SIG-M5 (cell line): ENCODE data around the gene CDK9.
"Not testable (repeated sequence)": the region's sequence is repeated elsewhere in the genome, so short reads cannot be mapped to it uniquely, and the experiment has no call there.

Source experiments
- DNase-seq: peaks from one replicate; lab custom pipeline; 2025; lab: John Stamatoyannopoulos, UW

Gene CDK9

DNA sequence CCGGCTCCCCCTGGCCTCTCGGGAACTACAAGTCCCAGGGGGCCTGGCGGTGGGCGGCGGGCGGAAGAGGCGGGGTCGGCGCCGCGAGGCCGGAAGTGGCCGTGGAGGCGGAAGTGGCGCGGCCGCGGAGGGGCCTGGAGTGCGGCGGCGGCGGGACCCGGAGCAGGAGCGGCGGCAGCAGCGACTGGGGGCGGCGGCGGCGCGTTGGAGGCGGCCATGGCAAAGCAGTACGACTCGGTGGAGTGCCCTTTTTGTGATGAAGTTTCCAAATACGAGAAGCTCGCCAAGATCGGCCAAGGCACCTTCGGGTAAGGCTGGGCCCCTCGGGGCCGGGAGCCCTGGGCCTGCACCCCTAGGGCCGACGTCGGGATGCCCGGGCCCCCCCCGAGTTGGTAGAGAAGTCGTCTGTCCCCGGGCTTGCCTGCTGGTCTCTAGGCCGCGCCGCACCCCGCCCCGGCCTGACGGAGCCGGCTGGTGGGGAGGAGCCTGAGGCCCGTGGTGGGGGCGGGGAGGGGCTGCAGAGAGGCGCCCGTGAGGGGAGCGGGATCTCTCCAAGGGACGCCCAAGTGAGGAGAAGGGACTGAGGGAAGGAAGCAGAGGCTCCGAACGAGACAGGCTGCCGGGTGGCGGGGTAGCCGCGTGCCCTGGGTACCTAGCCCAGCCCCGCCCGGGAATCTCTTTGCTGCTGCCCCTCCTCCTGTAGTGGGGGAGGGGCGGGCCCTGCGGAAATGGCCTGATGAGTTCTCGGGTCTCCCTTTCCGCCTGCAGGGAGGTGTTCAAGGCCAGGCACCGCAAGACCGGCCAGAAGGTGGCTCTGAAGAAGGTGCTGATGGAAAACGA is at the start of gene CDK9:
Gene CDK9 (plus strand): TSS at position 102 of the 840 bp plus-strand sequence. CDS start 115 bp downstream, at position 217.
- DNase-seq = peak; percentile 34

DNA sequence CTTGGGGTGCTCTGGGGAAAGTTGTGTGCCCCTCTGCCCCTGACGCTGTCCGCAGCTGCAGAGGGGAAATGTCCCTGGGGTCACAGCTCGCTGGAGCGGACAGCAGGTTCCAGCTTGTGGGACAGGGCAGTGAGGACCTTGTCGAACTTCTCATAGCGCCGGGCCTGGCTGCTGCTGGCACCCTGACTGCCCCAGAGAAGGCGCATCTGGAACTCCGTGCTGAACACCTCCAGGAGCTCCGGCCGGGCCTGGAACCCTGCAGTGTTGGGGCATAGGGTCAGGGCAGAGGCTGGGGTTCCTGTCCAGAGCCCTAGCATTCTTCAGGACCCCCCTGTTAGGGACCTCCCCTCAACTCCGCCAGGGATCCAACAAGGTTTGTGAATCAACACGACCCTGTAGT is 47.2 kb upstream of the CDK9 start:
- DNase-seq = no peak

DNA sequence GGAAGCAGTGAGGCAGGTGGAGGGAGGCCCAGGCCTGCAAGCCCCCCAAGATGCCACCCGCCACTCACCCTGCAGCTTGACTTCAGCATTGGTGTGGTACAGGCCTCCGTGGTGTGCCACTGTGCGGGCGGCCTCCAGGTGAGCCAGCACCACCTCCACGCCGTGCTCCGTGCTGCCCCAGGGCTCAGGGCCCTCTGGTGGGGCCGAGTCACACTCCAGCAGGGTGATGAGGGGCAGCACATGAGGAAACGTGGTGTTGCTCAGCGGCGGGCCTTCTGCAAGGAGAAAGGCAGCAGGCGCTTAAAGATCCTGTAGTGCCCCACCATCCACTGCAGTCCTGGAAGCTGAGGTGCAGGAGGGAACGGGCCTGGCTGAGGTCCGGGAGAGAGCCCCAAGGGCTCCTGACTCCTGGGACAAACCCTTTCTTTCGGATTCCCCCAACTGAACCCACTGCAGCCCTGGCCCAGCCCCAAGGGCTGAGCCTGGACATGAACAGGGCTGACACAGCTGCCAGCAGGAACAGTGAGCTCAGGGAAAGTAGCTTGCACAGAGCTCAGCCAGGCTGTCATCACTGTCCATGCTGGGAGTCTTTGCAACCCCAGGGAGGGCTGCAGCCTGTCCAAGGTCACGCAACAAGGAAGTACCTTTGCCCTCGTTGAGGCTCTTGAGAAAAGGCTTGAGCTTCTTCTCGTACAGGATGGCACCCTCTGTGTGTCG is 46.1 kb upstream of the CDK9 start:
- DNase-seq = no peak

DNA sequence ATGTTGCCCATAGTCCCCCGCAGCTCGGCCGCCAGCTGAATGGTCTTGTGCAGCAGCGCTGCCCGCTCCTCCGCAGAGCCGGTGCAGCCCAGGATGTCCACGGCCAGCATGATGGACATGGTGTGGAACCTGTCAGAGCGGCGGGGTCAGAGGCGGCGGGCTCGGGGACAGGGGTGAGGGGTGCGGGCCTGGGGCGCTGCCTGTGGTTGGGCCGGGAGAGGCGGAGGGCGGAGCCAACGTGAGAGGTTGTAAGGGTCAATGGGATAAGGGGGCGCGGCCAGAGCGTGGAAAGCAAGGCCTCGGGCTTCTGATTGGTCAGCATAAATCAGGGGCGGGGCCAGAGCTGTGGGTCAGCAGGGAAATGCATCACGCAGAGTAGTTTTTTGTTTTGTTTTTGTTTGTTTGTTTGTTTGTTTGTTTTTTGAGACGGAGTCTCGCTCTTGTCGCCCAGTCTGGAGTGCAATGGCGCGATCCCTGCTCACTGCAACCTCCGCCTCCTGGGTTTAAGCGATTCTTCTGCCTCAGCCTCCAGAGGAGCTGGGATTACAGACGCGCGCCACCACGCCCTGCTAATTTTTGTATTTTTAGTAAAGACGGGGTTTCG is 43.9 kb upstream of the CDK9 start:
- no peak for DNase-seq

DNA sequence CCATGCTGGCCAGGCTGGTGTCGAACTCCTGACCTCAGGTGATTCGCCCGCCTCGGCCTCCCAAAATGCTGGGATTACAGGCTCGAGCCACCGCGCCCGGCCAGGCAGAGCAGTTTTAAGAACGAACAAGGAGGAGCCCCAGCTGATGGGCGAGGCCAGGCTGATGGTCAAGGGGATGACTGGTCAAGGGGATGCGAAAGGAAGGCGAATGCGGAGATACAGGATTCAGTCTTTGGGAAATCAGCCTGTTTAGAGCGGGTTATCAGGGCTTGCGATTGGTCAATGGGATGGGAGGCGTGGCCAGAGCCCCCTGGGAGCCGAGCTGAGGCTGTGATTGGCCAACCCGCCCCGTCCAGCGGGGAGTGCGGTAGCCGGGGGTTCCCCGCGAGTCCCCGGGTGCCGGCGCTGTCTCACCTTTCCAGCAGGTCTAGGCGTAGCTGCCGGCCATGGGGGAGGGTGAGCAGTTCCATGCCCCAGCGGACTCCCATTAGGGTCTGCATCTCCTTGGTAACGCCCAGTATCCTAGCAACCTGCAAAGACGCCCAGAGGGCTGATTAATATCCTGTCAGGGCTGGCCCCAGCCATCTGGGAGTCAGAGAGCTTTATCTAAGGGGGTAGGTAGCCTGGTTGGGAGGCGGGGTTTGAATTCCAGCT is 43.3 kb upstream of the CDK9 start:
- DNase-seq = no peak

DNA sequence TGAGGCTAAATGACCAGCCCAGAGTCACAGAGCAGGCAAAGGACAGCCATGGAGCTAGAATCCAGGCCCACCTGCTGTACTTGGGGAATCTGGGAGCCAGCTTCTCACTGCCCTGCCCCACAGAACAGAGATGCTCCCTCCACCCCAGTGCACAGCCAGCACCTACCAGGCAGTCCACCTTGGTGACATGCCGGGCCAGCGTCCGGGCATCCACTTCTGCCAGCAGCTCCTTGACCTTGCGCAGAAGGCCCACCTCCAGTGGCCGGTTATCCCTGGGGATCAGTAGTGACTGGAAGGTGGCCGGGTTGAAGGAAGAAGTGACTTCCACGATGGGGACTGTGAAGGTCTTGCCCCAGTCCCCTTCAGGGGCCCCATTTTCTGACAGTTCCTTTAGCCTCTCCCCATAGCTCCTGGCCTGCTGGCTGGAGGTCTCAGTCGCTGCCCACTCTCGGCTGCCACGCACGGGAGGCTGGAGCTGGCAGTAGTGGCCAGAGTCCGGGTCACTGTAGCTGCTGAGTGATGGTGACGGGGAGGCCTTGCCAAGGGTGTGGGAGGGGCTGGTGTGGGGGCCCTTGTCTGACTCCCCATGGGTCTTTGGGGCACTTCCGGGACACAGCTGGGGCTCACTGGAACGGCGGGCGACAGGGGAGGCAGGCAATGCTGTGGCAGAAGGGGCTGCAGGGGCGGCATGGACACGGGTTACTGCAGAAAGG is 41.3 kb upstream of the CDK9 start:
- DNase-seq = no peak

DNA sequence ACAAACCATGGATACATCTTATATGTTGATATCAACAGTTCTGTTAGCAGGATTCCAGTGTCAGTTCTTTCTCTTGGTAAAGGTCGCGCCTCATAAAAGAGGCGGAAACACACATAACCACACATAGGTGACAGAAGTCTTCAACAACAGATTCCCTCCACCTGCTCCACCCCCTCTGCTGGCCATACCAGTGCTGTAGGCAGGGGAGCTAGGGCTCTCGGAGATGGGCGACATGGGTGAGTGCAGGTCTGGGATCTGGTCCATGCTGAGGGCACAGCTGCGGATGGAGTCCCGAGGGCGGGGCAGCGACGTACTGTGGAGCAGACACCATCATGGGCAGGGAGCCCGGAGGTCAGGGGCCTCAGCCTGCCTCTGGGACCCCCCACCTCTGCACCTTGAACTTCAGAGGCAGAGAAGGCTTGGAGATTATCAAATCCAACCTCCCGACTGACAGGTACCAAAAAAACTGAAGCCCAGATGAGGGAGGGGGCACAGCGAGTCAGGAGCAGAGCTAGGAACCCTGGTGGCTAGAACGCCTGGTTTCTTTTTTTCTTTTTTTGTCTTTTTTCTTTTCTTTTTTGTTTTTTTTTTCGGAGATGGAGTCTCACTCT is 38.8 kb upstream of the CDK9 start:
- DNase-seq = no peak

DNA sequence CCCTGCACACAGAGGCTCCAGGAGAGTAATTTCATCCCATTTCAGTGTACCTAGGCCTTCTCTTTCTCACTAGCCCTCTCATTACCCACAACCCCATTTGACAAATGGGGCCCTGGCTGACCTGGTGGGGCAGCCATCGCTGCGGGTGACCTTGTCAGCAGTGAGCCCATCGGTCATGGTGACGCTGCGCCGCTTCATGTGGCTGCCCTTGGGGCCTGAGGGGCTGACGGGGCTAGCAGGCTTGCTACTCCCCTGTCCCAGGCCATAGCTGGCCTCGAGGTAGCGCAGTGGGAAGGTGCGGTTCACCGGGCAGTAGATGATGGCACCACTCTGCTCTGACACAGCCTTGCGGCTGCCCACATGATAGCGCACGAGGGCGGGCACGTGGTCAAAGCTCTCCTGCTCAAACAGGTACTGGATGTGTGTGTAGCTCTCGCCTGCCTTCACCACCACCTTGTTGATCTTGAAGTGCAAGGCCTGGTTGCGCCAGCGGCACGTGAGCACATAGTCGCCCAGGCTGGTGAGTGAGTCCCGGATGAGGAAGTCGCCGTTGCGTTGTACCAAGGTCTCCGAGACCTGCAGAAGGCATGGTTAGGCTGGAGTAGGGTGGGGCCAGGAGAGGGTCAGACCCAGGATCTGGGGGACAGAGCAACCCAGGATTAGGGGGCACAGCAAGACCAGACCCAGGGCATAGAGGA is 36.6 kb upstream of the CDK9 start:
- no peak for DNase-seq

DNA sequence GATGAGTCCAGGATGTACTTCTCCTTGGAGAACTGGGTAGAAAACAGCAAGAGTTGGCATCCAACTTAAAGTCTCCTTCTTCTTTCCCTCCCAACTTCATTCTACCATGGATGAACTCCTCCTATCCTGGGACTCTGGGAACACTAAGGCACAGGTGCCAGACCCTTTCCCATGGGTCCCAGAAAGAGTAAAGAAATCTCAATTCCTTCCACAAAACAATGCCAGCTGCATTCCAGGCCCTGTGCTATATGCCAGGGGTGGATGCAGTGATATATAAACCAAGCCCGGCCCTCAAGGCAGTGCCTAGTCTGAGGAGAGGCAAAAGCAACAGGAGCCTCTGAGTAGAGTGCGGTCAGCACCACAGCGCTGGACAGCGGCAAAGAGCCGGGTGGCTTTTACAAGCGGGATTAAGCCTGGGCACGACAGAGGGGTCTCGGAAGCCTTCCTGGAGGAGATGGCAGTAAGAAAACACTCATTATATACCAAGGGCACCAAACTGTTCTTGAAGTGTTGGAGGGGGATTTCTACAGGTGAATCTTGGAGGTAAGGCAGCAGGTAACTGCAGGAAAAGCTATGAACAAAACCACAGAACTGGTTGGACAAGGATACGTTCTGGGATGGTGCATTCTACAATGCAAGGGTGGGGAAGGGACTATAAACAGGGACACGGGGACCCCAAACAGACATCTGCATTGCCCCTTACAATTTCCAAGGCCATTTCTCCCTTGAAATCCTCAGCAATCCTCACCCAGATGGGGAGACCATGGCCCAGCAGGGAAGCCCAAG is 34.4 kb upstream of the CDK9 start:
- DNase-seq = no peak

DNA sequence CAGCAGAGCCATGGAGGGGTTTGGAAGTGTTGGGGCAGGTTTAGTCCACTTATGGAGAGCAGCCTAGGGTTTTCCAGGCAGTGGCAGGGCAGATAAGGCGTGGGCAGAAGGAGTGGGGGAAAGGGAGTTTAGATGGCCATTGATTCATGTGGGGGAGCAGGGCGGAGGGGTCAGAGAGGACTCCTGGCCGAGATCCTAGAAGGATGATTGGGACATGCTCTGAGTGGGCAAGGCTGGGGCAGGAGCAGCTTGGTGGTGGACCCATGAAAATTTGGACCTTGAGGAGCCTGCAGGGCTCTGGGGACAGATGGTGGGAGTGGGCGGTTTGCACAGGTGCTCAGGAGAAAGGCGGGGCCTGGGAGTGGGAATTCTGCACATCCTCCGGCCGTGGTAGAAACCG is 32.7 kb upstream of the CDK9 start:
- DNase-seq = no peak

DNA sequence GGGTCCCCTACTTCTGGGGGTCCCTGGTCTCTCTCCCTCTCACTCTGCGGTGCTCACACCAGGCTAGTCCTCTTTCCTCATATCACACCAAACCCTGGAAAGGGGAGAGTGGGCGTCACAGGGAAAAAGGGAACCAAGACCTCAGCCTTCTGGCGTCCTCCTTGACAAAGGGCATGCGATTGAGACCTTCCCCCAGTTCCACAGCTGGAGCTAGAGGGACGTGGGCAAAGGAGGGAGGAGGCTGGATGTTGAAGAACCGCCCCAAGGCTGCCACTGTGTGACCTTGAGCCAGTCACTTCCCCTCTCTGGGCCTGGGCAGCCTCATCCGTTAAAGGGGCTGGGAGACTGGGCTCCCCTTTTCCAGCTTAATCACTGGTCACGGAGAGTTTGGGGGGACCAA is 32.2 kb upstream of the CDK9 start:
- no peak for DNase-seq

DNA sequence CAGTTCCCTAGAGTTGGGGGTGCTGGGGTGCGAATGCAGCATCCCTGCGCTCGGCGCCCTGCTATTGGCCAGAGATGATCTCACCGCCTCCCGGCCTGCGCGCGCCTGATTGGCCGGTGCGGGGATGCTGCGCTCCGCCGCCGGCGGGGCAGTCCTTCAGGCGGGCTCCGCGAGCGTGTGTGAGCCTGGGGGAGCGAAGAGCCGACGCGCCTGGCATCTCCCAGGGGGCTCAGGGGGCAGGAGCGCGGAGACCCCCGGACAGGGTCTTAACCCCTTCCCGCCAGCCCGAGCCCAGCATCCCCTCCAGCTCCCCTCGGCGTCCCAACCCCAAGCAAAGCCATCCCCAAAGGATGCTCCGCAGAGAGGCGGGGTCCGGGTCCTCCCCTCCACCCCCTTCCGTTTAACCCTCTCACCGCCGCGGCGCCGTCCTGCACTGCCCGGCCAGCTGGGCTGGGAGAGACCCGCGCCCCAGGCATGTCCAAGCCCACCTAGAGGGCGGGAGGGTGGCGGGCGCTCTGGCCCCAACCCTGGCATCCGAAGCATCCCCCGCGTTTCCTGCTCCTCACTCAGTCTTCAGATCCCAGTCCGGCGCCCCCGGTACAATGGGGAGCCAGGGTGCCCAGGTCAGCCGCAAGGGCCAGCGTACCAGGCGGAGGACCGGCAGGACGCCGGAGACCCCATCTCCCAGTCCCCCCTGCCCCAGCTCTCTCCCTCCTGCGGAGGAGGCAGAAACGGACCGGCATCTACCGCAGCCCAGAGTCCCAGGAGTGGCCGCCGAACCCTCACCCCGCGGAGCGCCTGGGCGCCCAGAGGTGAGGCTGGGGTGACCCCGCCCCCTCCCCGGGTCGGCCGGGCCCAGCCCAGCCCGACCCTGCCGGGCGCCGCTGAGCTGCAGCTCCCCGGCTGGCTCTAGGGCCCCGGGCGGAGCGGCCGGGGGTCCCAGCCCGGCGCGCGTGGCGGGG is 31.5 kb upstream of the CDK9 start:
- no peak for DNase-seq

DNA sequence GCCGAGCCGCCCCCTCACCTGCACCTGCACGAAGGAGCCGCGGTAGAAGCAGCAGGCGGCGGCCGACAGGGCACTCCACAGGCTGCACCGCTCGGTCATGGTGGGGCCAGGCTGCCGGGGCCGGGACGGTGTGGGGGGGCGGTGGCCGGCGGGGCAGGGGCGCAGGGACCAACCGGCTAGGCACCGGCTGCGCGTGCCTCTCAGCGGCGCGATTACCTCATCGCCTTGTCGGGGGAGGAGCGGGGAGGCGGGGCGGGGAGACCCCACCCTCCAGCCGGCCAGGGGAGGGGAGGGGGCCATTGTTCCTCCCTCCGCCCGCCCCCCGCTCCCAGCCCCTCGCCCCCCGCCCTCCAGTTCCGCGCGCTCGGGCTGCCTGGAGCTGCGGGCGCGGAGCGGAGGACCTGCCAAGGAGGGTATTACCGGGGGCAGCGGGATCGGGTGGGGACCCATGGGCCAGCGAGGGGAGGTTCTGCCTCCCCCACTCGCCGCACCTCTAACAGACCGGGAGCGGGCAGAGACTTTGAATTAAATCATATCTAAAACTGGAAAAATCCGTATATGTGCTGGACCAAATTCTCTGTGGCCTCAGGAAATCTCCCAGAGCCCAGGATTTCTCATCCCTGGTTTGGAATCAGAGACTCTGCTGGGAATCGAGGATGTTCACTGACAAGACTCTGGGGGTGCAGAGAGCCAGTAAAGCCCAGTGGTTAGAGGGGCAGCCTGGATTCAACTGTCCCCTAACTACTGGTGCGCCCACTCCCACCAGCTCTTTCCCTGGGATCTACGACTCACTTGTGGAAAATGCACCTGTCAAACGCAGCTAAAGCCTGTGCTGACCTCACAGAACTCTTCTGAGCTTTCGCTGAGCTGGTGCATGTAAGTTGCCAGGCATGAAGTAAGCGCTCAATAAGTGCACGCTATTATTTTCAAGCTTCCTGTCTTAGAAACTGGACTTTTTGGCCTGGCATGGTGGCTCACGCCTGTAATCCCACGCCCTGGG is 30.5 kb upstream of the CDK9 start:
- no peak for DNase-seq

DNA sequence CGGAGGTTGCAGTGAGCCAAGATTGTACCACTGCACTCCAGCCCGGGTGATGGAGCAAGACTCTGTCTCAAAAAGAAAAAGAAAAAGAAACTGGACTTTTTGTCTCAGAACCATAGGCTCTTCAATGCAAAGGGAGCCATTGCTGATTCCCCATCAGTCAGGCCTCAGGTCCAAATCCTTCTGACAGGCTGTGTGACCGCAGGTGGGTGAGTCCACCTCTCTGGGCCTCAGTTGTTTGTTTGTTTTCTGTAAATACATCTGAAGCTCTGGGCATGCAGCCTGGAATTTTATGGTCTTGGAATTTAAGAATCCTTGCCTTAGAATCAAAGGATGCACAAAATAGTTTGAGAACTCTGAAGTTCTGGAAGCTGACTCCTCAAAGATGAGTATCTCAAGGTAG is 29.6 kb upstream of the CDK9 start:
- no peak for DNase-seq

DNA sequence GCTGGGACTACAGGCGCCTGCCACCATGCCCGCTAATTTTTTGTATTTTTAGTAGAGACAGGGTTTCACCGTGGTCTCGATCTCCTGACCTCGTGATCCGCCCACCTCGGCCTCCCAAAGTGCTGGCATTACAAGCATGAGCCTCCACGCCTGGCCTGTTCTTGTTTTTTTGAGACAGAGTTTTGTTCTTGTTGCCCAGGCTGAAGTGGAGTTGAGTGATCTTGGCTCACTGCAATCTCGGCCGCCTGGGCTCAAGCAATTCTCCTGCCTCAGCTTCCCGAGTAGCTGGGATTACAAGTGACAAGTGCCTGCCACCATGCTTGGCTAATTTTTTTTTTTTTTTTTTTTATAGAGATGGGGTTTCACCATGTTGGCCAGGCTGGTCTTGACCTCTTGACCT is 29.1 kb upstream of the CDK9 start:
- DNase-seq = not testable (repeated sequence)

DNA sequence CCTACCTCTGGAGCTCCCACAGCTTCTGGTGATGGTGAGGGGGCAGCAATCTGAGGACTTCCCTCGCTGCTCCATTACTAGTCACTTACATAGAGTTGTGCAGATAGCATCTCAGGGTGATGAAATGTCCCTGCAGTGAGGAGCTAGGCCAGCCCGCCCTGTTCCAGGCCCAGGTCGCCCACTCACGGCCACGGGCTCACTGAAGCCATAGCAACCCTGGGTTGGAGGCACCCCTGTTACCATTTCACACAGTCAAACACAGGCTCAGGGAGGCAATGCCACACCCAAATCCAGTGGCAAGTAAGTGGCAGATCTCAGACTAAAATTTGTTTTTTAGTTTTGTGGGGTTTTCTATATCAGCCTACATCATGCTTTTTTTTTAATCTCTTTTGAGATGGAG is 27.0 kb upstream of the CDK9 start:
- no peak for DNase-seq

DNA sequence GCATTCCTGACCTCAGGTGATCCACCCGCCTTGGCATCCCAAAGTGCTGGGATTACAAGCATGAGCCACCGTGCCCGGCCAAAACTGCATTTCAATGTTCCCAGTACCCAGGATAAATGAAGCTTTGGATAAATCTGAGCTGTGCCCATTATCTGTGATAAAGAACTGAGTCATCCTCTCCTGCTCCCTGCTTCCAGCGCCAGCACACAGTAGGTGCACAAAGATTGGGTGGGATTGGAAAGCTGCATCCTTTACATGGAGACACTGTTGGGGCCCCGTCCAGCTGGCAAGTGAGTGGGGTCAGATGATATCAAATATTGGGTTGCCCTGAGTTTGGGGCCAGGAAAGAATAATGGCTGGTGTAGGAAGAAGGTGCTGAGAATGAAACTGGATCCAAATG is 24.8 kb upstream of the CDK9 start:
- DNase-seq = no peak
